Measurements from ENCODE around the gene SLC18A3.
A peak's percentile ranks its signal among the peaks of the same experiment; 100 is the strongest.

Gene SLC18A3

DNA sequence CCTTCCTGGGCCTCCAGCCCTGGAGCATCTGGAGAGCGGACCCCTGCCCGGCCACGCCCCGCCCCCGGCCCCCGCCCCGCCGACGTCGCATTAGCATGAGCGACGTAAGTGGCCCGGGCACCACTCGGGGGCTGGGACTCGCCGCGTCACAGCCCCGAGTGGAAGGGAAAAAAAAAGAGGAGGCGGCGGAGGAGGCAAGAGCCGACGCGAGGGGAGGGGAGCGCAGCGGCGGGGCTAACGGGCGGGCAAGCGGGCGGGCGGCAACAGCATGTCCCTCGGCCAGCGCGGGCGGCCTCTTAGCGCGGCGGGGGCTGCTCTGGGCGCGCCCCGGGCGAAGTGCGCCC is at the start of gene SLC18A3:
Gene SLC18A3 (plus strand): TSS at position 197 of the 344 bp plus-strand sequence. CDS start 431 bp downstream, outside the sequence.
- DNase-seq = no peak

DNA sequence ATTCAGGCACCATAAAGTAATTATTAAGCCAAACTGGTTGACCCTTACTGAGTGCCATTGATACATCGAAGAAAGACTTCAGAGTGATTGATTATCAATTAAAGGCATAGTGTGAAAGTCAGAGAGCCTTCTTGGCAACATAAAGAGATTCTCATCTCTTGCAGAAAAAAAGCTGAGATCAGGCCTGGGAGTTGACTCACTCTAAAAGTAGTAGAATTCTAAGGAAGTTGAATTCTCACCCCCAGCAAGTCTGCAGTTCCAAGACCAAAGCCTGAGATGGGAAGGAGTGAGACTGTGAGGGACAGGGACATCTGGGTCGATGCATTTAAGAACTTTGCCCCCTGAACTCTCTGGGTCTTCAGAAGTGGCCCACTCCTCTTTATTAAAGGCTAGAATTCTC is 49.6 kb upstream of the SLC18A3 start:
- DNase-seq = no peak

DNA sequence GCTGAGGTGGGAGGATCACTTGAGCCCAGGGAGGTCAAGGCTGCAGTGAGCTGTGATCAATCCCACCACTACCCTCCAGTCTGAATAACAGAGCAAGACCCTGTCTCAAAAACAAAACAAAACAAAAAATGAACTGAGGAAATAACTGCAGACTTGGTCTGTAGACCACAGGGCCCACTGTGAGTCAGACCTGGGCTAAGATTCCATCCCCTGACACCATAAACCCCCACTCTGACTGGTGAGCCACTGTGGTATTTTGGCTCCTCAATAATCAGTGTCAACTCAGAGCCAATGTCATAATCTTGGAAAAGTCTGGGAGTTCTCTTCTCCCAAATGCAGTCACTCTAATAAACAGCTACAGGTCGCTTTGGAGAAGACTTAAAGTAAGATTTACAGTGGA is 47.2 kb upstream of the SLC18A3 start:
- DNase-seq = no peak

DNA sequence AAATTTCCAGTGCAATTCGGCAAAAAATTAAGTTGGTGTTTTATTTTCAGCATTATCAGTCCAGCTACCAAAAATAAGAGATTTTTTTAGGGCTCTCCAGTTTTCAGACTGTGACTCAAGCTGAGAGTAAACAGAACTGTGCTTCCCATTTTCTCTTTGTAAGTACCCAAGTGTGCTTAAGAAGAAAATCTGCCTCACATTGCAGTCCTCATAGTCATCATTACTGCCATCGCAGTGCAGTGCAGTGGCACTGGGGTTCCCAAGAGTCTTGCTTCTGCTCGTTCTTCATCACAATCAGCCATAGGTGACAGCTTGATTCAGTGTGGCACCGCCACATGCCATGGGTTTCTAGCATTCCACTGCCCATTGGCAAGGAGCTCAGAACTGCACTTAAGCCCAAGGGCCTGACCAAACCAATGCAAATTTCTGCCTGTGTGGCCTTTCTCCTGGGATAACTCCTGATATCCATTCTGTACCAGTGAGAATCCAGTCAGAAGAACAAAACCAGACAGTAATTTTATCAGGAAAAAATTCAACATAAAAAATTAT is 45.6 kb upstream of the SLC18A3 start:
- DNase-seq = no peak

DNA sequence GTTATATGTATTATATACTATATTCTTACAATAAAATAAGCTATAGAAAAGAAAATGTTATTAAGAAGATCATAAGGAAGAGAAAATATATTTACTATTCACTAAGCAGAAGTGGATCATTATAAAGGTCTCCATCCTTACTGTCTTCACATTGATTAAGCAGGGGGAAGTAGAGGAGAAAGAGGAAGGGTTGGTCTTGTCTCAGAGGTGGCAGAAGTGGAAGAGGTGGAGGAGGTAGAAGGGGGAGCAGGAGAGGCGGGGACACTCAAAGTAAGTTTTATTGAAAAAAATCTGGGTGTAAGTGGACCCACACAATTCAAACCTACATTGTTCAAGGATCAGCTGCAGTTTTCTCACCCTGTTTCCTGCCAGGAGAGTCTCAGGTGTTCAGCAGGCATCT is 42.3 kb upstream of the SLC18A3 start:
- no peak for DNase-seq

DNA sequence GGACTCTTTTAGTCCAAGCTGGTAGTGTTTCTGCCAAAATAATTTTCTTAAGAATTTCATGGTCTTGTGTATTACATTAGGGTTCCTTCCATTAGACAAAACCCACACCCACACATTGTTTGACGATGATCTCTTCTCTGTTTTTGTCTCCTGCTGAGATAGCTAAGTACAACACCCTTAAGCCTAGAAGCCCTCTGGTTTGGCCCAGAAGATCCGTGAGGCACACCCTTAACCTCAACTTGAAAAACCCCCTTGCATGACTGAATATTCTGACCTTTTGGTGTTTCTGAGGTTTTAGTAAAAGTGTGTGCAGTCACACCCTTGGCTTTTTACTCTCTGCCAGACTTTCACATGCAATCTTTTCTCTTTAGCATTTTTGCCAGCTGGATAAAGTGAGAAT is 41.9 kb upstream of the SLC18A3 start:
- DNase-seq = no peak

DNA sequence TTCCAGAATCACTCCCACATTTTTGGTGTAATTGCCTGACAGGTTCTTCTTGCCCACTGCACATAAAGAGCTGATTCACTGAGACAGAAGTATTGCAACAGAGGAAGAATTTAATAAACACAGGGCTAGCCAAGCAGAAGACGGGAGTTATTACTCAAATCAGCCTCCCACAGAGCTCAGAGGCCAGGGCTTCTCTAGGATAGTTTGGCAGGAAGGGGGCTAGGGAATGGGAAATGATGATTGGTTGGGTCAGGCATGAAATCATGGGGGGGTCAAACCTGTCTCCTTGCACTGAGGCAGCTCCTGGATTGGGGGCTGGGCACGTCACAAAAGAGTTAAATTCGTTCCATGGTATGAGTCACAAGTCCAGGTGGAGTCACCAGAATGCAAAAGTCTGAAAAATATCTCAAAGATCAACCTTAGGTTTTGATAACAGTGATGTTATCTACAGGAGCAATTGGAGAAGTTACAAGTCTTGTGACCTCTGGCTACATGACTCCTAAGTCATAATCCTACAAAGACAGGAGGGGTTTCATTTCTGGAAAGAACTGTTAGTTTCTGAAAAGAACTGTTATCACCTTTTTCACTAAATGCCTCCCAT is 41.0 kb upstream of the SLC18A3 start:
- no peak for DNase-seq

DNA sequence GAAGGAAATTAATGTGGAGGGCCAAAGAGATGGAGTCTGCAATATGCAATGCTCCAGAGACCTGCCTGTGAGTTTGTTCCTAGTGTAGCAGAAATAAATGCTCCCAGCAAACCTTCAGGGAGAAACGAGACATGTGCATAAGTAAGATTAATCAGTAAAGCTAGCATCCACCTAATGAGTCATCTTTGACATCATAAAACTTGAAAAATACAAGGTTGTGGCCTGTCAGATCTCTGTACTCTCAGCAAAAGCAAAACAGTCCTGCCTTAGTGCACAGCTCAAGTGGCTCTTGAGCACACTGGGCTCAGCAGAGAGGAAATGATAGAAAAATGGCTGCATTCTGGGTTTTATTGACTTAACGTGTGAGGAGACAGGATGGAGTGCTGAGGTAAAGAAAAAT is 38.7 kb upstream of the SLC18A3 start:
- DNase-seq = no peak

DNA sequence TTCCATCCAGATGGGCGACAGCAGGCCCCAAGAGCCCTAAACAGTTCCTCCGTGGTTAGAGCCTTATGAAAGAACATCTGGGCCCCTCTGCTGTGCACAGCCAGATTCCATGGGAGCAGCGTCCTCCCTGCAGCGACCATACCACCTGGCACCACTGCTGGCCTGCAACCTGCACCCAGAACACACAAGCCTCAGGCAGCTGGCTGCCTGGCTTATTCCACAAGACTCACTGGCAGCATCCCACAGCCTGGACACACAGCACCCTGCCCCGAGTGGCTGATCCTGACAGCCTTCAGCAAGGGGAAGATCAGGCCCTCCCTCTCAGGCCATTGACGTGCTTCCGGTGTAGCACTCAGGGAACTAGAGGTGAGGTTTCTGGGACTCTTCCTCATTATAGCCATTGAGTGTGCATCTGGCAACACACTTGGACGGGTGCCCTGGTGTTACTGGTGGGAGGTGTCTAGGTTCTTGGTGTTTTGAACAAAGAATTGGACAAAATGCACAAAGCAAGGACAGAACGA is 37.5 kb upstream of the SLC18A3 start:
- DNase-seq = no peak

DNA sequence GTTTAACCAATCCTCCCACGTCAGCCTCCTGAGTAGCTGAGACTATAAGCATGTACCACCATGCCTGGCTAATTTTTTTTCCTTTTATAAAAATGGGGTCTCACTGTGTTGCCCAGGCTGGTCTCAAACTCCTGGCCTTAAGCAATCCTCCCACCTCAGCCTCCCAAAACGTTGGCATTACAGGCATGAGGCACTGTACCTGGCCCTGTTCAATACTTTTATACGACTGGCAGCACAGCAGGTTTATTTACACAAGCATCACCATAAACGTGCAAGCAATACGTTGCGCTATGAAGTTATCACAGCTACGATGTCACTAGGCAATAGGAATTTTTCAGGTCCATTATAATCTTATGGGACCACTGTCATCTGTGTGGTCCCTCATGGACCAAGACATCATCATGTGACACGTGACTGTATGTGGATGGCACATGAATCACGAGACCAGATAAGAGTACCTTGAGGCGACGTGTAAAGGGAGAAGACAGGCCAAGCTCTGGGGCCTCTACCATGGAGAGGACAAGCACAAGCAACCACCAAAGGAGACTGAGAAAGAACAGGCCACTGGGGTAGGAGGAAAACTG is 34.5 kb upstream of the SLC18A3 start:
- DNase-seq = no peak

DNA sequence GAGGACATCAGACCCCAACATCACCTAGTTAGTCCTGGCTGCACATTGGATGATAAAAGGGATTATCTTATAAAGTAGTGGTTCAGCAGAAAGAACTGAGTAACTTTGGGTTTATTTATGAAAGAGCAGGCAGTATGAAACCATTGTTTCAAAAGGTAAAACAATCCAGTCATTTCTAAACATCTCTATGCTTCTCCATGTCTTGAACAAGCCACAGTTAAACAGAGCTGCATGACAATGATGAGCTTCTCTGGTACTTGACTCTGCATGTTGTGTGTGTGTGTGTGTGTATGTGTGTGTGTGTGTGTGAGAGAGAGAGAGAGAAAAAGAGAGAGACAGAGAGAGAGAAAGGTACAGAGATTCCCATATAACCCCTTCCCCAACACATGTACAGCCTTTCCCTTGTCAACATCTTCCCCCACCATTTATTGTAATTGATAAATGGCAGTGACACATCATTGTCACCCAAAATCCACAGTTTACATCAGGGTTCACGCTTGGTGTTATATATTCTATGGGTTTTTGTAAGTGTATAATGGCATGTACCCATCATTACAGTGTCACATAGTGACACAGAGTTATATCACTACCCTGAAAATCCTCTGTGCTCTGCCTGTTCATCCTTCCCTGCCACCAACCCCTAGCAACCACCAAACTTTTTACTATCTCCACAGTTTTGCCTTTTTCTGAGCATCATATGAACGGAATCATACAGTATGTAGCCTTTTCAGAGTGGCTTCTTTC is 32.8 kb upstream of the SLC18A3 start:
- DNase-seq = no peak

DNA sequence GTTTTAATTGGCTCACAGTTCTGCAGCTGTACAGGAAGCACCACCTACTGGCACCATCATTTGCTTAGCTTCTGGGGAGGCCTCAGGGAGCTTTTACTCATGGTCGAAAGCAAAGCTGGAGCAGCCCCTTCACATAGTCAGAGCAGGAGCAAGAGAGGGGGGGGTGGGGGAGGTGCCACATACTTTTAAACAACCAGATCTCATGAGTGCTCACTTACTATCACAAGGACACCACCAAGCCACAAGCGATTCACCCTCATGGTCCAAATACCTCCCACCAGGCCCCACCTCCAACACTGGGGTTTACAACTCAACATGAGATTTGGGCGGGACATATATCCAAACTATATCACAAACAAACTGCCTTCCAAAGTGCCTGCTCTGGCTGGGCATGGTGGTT is 31.7 kb upstream of the SLC18A3 start:
- DNase-seq = no peak

DNA sequence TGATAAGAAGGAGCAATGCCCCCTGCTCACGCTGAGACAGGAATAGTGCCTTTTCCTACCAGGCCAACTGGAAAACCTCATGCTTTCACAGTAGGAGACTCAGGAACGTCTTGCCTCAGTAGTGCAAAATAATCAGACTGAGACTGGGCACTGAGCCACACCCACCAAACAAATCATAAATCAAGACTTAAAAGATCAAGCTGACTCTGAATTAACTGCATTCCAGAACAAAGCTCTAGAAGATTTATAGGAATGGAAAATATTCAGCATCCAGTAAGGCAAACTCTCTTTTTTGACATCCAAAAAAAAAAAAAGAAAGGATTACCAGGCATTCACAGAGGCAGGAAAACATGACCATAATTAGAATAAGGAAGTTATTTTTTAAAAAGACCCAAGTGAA is 30.5 kb upstream of the SLC18A3 start:
- DNase-seq = no peak

DNA sequence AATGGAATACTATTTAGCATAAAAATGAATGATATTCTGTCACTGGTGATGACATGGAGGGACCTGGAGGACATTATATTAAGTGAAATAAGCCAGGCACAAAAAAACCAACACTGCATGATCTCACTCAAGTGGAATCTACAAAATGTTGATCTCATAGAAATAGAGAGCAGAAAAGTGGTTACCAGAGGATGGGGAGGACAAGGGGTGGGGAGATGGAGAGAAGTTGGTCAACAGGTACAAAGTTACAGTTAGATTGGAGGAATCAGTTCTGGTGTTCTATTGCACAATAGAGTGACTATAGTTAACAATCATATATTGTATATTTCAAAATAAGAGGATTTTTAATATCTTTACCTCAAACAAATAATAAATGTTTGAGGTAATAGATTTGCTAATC is 24.7 kb upstream of the SLC18A3 start:
- DNase-seq = no peak

DNA sequence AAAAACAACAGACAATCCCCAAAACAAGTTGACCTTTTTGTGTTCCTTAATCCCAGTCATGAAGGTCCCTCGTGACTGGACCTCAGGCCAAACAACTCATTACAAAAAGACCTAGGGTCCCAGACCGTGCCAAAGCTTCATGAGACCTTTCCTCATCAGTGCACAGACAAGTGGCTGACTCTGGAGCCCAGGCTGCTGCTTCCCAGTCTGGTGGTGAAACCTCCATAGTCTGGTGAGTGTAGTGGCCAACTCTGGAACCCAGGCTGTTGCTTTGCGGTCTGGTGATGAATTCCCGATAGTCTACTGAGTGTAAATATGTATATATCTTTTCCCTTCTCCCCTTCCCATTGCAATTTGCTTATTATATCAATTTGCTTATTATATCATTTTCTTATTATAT is 22.1 kb upstream of the SLC18A3 start:
- no peak for DNase-seq

DNA sequence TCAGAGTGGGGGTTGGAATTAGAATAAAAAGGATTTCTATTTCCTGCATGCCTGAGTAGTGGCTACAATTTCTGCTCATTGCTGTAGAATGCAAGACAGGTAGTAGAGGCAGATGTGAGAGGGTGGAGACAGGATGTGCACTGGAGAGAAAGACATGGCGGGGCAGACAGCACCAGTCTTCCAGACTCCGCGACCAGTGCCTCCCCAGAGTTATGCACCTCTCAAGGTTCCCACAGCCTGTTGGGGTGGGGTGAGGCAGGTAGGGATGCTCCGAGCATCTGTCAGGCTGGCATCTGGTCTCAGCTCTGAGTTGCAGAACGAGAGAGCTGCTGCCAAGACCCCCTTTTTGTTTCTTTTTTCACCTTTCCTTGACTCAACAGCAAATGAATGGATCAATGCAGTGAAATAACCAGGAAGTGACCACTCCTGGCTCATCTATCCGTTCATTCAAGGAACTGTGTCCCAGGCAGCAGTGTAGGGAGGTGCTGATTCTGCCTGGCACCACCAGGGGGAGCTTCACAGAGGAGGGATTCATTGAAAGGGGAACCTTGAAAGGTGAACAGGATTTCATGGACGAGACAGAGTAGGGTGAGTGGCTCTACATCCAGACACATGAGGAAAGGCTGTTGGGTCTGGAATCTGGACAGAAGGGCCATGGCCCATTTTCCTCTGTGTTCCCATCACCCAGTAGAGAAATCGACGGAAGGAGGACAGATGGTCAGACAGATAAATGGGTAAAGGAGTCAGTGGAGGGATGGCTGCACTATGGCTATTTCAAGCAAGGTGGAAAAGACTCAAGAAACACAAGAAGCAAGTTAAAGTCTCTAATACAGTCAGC is 17.2 kb upstream of the SLC18A3 start:
- peak; percentile 54 for DNase-seq

DNA sequence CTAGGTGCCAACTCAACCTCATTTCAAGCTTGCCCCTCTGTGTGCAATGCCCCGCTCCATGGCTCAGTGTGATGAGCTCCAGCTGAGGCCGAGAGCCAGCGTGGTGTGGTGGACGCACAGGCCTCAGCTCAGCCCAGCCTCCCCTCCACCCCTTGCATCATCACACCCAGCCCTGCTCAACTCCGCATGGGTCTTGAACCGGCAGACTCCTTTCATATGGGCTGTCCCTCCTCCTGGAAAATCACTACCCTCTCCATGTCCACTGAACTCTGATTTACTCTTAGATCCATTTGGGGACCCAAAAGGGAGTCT is 16.6 kb upstream of the SLC18A3 start:
- DNase-seq = no peak

DNA sequence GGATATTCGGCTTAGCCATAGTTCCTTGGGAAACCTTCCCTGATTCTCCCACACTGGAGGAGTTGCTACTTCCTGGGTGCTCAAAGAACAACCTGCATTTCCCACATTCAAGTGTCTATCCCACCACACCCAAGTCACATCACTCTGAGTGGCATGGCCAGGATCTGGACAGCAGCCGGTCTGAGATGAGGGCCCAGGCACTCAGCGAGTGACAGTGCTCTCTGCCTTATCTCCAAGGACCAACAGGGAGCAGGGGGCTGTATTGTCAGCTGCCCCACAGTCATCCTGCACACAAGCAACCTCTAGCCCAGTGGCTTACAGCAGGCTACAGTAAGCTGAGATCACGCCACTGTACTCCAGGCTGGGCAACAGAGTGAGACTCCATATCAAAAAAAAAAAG is 16.1 kb upstream of the SLC18A3 start:
- DNase-seq = no peak

DNA sequence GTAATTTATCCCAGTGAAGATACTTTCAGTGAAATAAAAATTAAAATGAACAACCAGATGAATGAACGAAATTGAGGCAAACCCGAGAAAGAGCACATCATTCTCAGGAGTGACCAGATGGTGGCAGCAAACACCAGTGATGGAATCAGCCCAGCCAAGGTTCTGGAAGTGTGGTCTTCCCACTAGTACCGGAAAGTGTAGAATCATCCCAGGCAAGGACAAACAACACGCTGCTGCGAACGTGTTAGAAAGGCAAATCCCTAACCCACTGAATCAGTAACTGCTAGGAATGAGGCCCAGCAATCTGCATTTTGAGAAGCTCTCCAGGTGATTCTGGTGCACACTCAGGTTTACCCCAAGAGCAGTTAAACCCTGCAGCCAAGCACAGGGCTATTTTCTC is 15.5 kb upstream of the SLC18A3 start:
- DNase-seq = peak; percentile 26

DNA sequence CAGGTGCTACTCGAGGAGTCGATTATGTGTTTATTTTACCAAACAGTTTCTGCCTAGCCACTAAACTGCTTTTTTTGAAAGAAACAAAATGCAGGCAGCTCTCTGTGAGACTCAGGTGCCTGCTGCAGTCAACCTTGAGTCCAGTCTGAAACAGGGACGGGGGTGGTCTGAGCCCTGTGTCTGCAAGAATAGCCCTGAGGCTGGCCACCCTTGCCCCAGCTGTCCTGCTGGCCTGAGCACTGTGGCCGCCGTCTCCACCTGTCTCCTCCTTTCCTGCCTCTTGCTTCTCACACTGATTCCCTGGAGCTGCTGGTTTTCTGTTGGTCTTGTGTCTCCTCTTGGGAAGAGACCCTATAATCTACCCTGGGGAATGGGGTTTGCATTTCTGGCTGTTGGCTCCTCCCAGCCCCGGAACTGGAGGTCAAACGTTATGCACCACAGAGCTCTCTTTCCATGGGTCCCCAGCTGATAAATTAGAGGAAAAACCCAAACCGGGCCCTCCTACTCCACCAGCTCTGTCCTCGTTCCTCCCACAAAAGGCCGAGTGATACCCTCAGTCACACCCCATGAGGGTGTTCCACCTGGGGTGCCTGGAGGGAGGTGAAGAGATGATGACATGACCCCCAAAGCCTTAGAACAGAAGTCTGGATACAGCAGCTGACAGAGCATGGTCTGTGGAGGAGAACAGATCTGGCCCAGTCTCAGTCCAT is 15.0 kb upstream of the SLC18A3 start:
- no peak for DNase-seq

DNA sequence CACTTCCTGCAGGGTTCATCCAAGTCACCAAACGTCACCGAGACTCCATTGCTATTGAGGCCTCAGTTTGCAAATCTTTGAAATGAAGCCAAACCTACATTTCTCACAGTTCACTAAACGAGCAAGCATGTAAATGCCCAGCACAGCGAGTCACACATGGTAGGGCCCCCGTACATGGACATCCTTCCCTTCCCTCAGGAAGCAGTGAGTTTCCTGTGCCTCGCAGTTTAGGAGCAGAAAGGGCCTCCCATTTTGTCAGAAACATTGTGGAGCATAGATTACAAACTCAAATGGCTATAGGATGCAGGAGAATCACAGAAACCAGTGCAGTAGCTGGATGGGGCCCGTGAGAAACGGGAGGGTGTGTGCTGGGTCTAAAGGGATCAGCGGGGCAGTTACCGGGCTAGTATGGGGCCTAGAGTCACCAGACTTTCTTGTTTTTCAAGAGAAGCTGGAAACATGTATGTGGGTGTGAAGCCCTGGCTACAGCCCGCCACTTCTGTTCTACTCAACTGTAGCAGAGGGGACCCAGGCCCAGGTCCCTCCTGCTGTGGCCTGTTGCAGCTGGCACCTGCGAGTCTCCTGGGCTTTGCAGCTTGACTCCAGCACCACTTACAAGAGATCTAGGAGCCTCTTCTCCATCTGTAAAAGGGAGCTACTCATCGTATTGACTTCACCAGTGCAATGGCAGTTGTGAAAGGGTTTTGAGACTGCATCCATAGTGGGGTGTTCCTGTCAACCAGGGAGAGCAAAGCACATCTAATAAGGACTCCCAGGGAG is 14.2 kb upstream of the SLC18A3 start:
- DNase-seq = no peak

DNA sequence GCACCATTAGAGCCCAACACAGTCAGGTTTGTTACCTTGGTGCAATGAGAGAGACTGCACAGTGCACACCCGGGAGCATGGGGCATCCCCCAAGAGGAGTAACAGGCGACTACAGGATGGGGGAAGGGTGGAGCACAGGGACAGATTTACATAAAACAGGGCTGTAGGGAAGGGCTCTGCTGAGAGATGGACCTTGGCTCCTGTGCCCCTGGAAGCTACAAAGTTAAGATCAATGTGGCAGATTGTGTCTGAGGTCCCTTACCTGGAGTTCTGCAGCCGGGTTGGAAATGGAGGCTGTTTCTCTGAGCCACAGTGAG is 13.7 kb upstream of the SLC18A3 start:
- DNase-seq = no peak
